IMR-90 (cell line): ENCODE measurements around the gene HMCN1. TPM values are rescaled to one million over a fixed set of nuclear protein-coding genes. Genes with fewer than 3 reads are reported as not detected.

Experiments used
- ATAC-seq: fragments of 200-7000 bp; cut with Tn5 transposase; 2 replicates; pipeline ENCODE4 v1.9.1; 2020; ENCODE audit warnings: low read depth, mild to moderate bottlenecking, moderate library complexity
- BruUV-seq: library from RNA; stranded (reverse); fragments of 400-500 nt; replicated peaks from 2 replicates; lab custom pipeline; 2021; lab: Mats Ljungman, UMichigan
- CTCF ChIA-PET: fragments of 300-600 bp; formaldehyde crosslinking; extraction: SDS; loops from one replicate; lab custom pipeline; 2021; ENCODE audit warnings: antibody characterized with exemption; lab: Yijun Ruan, JAX
- POLR2A ChIA-PET: fragments of 300-600 bp; sonication (Branson Sonifier 250); formaldehyde crosslinking; loops from one replicate; lab custom pipeline; 2022; ENCODE audit warnings: antibody characterized with exemption; ENCODE audit not compliant: unreplicated experiment; lab: Charles Lee
- DNase-seq: peaks from one replicate; pipeline ENCODE4 v3.0.0; 2013
- H2AFZ ChIP-seq: replicated peaks from 2 replicates; pipeline ENCODE3; 2013; ENCODE audit warnings: low read length, mild to moderate bottlenecking; ENCODE audit not compliant: poor library complexity
- H2AK5ac ChIP-seq: 2 replicates; pipeline ENCODE4 v1.6.1; 2013; ENCODE audit warnings: low read depth, low read length, inconsistent platforms
- H2AK9ac ChIP-seq: replicated peaks from 2 replicates; pipeline ENCODE3; 2013; ENCODE audit warnings: mild to moderate bottlenecking, low read depth, low read length, moderate library complexity; ENCODE audit not compliant: poor library complexity
- H2BK120ac ChIP-seq: 2 replicates; pipeline ENCODE4 v1.6.1; 2013; ENCODE audit warnings: low read depth, low read length, inconsistent platforms
- H2BK15ac ChIP-seq: 3 replicates; pipeline ENCODE4 v1.6.1; 2013; ENCODE audit warnings: low read depth, low read length, inconsistent platforms
- H2BK20ac ChIP-seq: 2 replicates; pipeline ENCODE4 v1.6.1; 2013; ENCODE audit warnings: low read depth, mild to moderate bottlenecking, inconsistent platforms, low read length, moderate library complexity
- H2BK5ac ChIP-seq: 2 replicates; pipeline ENCODE4 v1.6.1; 2013; ENCODE audit warnings: mild to moderate bottlenecking, low read depth, low read length, inconsistent platforms; ENCODE audit not compliant: poor library complexity, severe bottlenecking
- H3K14ac ChIP-seq: replicated peaks from 2 replicates; pipeline ENCODE4 v1.6.1; 2013; ENCODE audit warnings: low read depth, low read length, inconsistent platforms
- H3K18ac ChIP-seq: 2 replicates; pipeline ENCODE4 v1.6.1; 2013; ENCODE audit warnings: low read depth, low read length, control low read depth
- H3K23ac ChIP-seq: 2 replicates; pipeline ENCODE4 v1.6.1; 2013; ENCODE audit warnings: low read depth, low read length, inconsistent platforms
- H3K27ac ChIP-seq: 2 replicates; pipeline ENCODE4 v1.5.1; 2013; ENCODE audit warnings: mild to moderate bottlenecking, control low read depth, low read length; ENCODE audit not compliant: insufficient read depth
- H3K27me3 ChIP-seq: 2 replicates; pipeline ENCODE4 v1.6.1; 2013; ENCODE audit warnings: low read length; ENCODE audit not compliant: control insufficient read depth, insufficient read depth
- H3K36me3 ChIP-seq: 2 replicates; pipeline ENCODE4 v1.6.1; 2013; ENCODE audit warnings: low read length, mixed read lengths; ENCODE audit not compliant: control insufficient read depth, insufficient read depth
- H3K4ac ChIP-seq: 2 replicates; pipeline ENCODE4 v1.6.1; 2013; ENCODE audit warnings: low read depth, low read length, inconsistent platforms
- H3K4me1 ChIP-seq: 2 replicates; pipeline ENCODE4 v1.6.1; 2013; ENCODE audit warnings: low read length, mixed read lengths; ENCODE audit not compliant: control insufficient read depth, insufficient read depth
- H3K4me2 ChIP-seq: 2 replicates; pipeline ENCODE4 v1.6.1; 2013; ENCODE audit warnings: low read depth, mild to moderate bottlenecking, control low read depth, low read length, moderate library complexity
- H3K4me3 ChIP-seq: 2 replicates; pipeline ENCODE4 v1.5.1; 2013; ENCODE audit warnings: low read depth, mild to moderate bottlenecking, control low read depth, low read length, moderate library complexity; ENCODE audit not compliant: insufficient read depth
- H3K56ac ChIP-seq: 2 replicates; pipeline ENCODE4 v1.6.1; 2013; ENCODE audit warnings: low read length, inconsistent platforms; ENCODE audit not compliant: insufficient read depth; ENCODE audit errors: extremely low read depth
- H3K79me1 ChIP-seq, 2 experiments: 2 replicates each; pipeline ENCODE4 v1.6.1; 2013; ENCODE audit warnings: low read length in 2 of 2, inconsistent platforms in 1 of 2, low read depth in 1 of 2
- H3K9ac ChIP-seq: 2 replicates; pipeline ENCODE4 v1.6.1; 2013; ENCODE audit warnings: low read depth, low read length, control low read depth
- H3K9me1 ChIP-seq: 2 replicates; pipeline ENCODE4 v1.6.1; 2013; ENCODE audit warnings: low read length, inconsistent platforms; ENCODE audit not compliant: insufficient read depth
- H3K9me3 ChIP-seq: 2 replicates; pipeline ENCODE4 v1.6.1; 2013; ENCODE audit warnings: low read length; ENCODE audit not compliant: control insufficient read depth, insufficient read depth
- H4K20me1 ChIP-seq: 2 replicates; pipeline ENCODE4 v1.6.1; 2013; ENCODE audit warnings: low read length, inconsistent platforms; ENCODE audit not compliant: insufficient read depth
- H4K5ac ChIP-seq: 2 replicates; pipeline ENCODE4 v1.6.1; 2013; ENCODE audit warnings: mild to moderate bottlenecking, low read depth, low read length, control low read depth
- H4K8ac ChIP-seq, 2 experiments: 2 replicates each; pipeline ENCODE4 v1.6.1; 2013; ENCODE audit warnings: low read depth in 2 of 2, low read length in 2 of 2, control low read depth in 1 of 2, inconsistent platforms in 1 of 2
- H4K91ac ChIP-seq: 2 replicates; pipeline ENCODE4 v1.6.1; 2013; ENCODE audit warnings: low read depth, low read length, inconsistent platforms; ENCODE audit not compliant: insufficient read depth
- BHLHE40 ChIP-seq: fragments of 150-350 bp; IDR thresholded peaks from 2 replicates; pipeline ENCODE4 v1.6.1; 2016; ENCODE audit warnings: mild to moderate bottlenecking, low read depth, low read length
- CEBPB ChIP-seq: IDR thresholded peaks from 2 replicates; pipeline ENCODE4 v1.6.1; 2012; ENCODE audit warnings: low read depth, low read length, improper control_type of control experiment
- CHD1 ChIP-seq: IDR thresholded peaks from 2 replicates; pipeline ENCODE4 v1.6.1; 2012; ENCODE audit warnings: low read depth, low read length, improper control_type of control experiment
- CTCF ChIP-seq: conservative IDR thresholded peaks from 2 replicates; pipeline ENCODE4 v1.5.1; 2012; ENCODE audit warnings: mild to moderate bottlenecking, low read depth, low read length, improper control_type of control experiment
- ELK1 ChIP-seq: fragments of 150-350 bp; IDR thresholded peaks from 2 replicates; pipeline ENCODE4 v1.6.1; 2016; ENCODE audit warnings: low read depth, mild to moderate bottlenecking, low read length, moderate library complexity, borderline replicate concordance
- FOS ChIP-seq: fragments of 150-350 bp; IDR thresholded peaks from 2 replicates; pipeline ENCODE4 v1.6.1; 2016; ENCODE audit warnings: low read depth, low read length
- MAFK ChIP-seq: IDR thresholded peaks from 2 replicates; pipeline ENCODE4 v1.6.1; 2012; ENCODE audit warnings: low read depth, low read length, improper control_type of control experiment
- MAZ ChIP-seq: IDR thresholded peaks from 2 replicates; pipeline ENCODE4 v1.6.1; 2012; ENCODE audit warnings: low read depth, mild to moderate bottlenecking, low read length, improper control_type of control experiment, moderate library complexity, borderline replicate concordance
- MXI1 ChIP-seq: IDR thresholded peaks from 2 replicates; pipeline ENCODE4 v1.6.1; 2012; ENCODE audit warnings: low read depth, mild to moderate bottlenecking, low read length, moderate library complexity, borderline replicate concordance
- NFE2L2 ChIP-seq: fragments of 150-350 bp; IDR thresholded peaks from 2 replicates; pipeline ENCODE4 v1.6.1; 2016; ENCODE audit warnings: low read depth, mild to moderate bottlenecking, low read length
- POLR2A ChIP-seq: IDR thresholded peaks from 2 replicates; pipeline ENCODE4 v1.6.1; 2012; ENCODE audit warnings: mild to moderate bottlenecking, low read depth, low read length
- RAD21 ChIP-seq: IDR thresholded peaks from 2 replicates; pipeline ENCODE4 v1.6.1; 2012; ENCODE audit warnings: low read length, improper control_type of control experiment
- RCOR1 ChIP-seq: IDR thresholded peaks from 2 replicates; pipeline ENCODE4 v1.6.1; 2012; ENCODE audit warnings: mild to moderate bottlenecking, low read length, improper control_type of control experiment; ENCODE audit not compliant: insufficient replicate concordance
- RFX5 ChIP-seq: IDR thresholded peaks from 2 replicates; pipeline ENCODE4 v1.8.0; 2012; ENCODE audit warnings: low read depth, mild to moderate bottlenecking, low read length, moderate library complexity
- SMC3 ChIP-seq: fragments of 150-350 bp; IDR thresholded peaks from 2 replicates; pipeline ENCODE4 v1.6.1; 2016; ENCODE audit warnings: low read depth, mild to moderate bottlenecking, antibody characterized with exemption, low read length, moderate library complexity
- USF2 ChIP-seq: fragments of 150-350 bp; IDR thresholded peaks from 2 replicates; pipeline ENCODE4 v1.6.1; 2017; ENCODE audit warnings: mild to moderate bottlenecking, antibody characterized with exemption, low read length, low read depth
- WGBS, 2 experiments: methylation state at CpG; one replicate each; pipeline versions ENCODE4 v1.1.5 to v1.1.7; 2013; ENCODE audit warnings: missing lambda C conversion rate in 2 of 2; ENCODE audit not compliant: insufficient read length in 1 of 2; ENCODE audit errors: extremely low coverage in 2 of 2; 5-methylcytosine and 5-hydroxymethylcytosine counted together
- dilution Hi-C: fragments of 300-500 bp; cut with HindIII; formaldehyde crosslinking; loops from one replicate; pipeline ENCODE4 v1.14.3; 2018; ENCODE audit warnings: low sequenced_read_pairs; ENCODE audit not compliant: unreplicated experiment
- in situ Hi-C: fragments of 300-500 bp; cut with MboI; formaldehyde crosslinking; loops from 3 replicates; pipeline ENCODE4 v1.14.3; 2019; ENCODE audit warnings: low sequenced_read_pairs, inconsistent platforms, mixed read lengths
- intact Hi-C: fragments of 100-400 bp; cut with micrococcal nuclease; formaldehyde crosslinking; loops from 2 replicates; pipeline ENCODE4 v1.10.0; 2022
- polyA plus RNA-seq, 3 experiments: library from polyadenylated mRNA; depleted of rRNA; stranded (reverse); fragments of >200 nt; gene quantifications; 2 replicates each; pipeline ENCODE4 v1.2.3, GENCODE V29; 2012; ENCODE audit warnings: low replicate concordance in 1 of 3
- total RNA-seq: library from RNA; depleted of rRNA; stranded (reverse); fragments of >200 nt; gene quantifications from 2 replicates; pipeline ENCODE4 v1.2.3, GENCODE V29; 2012

The HMCN1 gene
- total and polyA plus RNA-seq, 2 of the 4 experiments (the other 2 are of a cell fraction) = 6.1 to 11.7 TPM

- Histone ChIP-seq H4K8ac (no peak overlapping the region), H3K79me1 (no peaks in the 10 kb centered on the region), H3K4ac (no peak overlapping the region), H3K23ac (no peak overlapping the region), H2AK9ac (no peak overlapping the region), H2AK5ac (no peak overlapping the region), H2AFZ (no peak overlapping the region), H2BK15ac (no peak overlapping the region), H4K20me1 (no peaks in the 10 kb centered on the region), H2BK20ac (no peak overlapping the region), H4K5ac (no peak overlapping the region), H3K4me2 (no peak overlapping the region), H2BK5ac (no peak overlapping the region), H3K9me3 (no peaks in the 10 kb centered on the region), H3K56ac (no peak overlapping the region), H3K9me1 (no peaks in the 10 kb centered on the region), H3K27me3 (no peaks in the 10 kb centered on the region), H3K18ac (no peak overlapping the region), H3K27ac (no peak overlapping the region), H3K4me3 (no peak overlapping the region), H3K4me1 (no peaks in the 10 kb centered on the region), H4K91ac (no peak overlapping the region), H3K14ac (no peak overlapping the region), H3K9ac (no peak overlapping the region), H2BK120ac (no peak overlapping the region), H3K36me3 (no peaks in the 10 kb centered on the region)
- dilution Hi-C loops (no loop called here), intact Hi-C loops (no loop called here), in situ Hi-C loops (no loop called here)
- no peak for ATAC-seq
- BruUV-seq = no TSS peak
- ChIA-PET CTCF (no interaction called here), POLR2A (no interaction called here)
- 60% methylated on average over 1 of the region's 2 CpGs; no CpG with 5 or more reads in 1 of the 2 experiments for WGBS, 2 experiments
- no peak for DNase-seq
- TF ChIP-seq BHLHE40 = no peak
- no peak for TF ChIP-seq CTCF
- no peak for TF ChIP-seq ELK1
- TF ChIP-seq FOS = no peak
- no peak for TF ChIP-seq RCOR1
- no peak for TF ChIP-seq MAZ
- TF ChIP-seq CEBPB = no peak
- no peak for TF ChIP-seq SMC3
- no peak for TF ChIP-seq POLR2A
- TF ChIP-seq RAD21 = no peak
- no peak for TF ChIP-seq RFX5
- no peak for TF ChIP-seq CHD1
- TF ChIP-seq USF2 = no peak
- TF ChIP-seq MXI1 = no peak
- no peak for TF ChIP-seq MAFK
- no peak for TF ChIP-seq NFE2L2
These were observed 173.1 kb downstream of the HMCN1 start for GRCh38 chr1:185907246-185907645.
